Psoas muscle (tissue), 8 donors: ENCODE results near the gene ELMO1. TPM values are rescaled to one million over a fixed set of nuclear protein-coding genes. Genes with fewer than 3 reads are reported as not detected.

ENCODE experiments used
- ATAC-seq, 4 donors: fragments of 200-7000 bp; cut with Tn5 transposase; one replicate each; pipeline ENCODE4 v1.9.1; 2020; ENCODE audit warnings: moderate library complexity in 3 of 4, mild to moderate bottlenecking in 2 of 4
- DNase-seq, 2 donors: peaks; one replicate each; pipeline ENCODE4 v3.0.0-alpha.2; 2020
- H3K27ac ChIP-seq: fragments of 200-600 bp; one replicate; pipeline ENCODE4 v1.8.0; 2022
- H3K27me3 ChIP-seq, 3 donors: fragments of 200-600 bp in 1 of 3; one replicate each; pipeline versions ENCODE4 v1.6.1 to v1.8.0; 2013 to 2022; ENCODE audit warnings: low read length in 2 of 3, mild to moderate bottlenecking in 2 of 3, moderate library complexity in 1 of 3; ENCODE audit not compliant: insufficient read depth in 3 of 3
- H3K36me3 ChIP-seq, 2 donors: fragments of 200-600 bp in 1 of 2; one replicate each; pipeline versions ENCODE4 v1.6.1 to v1.8.0; 2013 to 2022; ENCODE audit warnings: low read depth in 1 of 2, mild to moderate bottlenecking in 1 of 2, moderate library complexity in 1 of 2; ENCODE audit not compliant: insufficient read depth in 1 of 2
- H3K4me1 ChIP-seq: fragments of 200-600 bp; one replicate; pipeline ENCODE4 v1.8.0; 2022
- H3K4me3 ChIP-seq: fragments of 200-600 bp; one replicate; pipeline ENCODE4 v1.8.0; 2022; ENCODE audit warnings: mild to moderate bottlenecking
- H3K9me3 ChIP-seq: fragments of 200-600 bp; one replicate; pipeline ENCODE4 v1.8.0; 2022
- WGBS, 3 donors: extraction: QIAGEN DNeasy Blood & Tissue Kit; methylation state at CpG; one replicate each; pipeline versions ENCODE4 v1.1.6 to v1.1.7; 2013; 5-methylcytosine and 5-hydroxymethylcytosine counted together
- intact Hi-C, 2 donors: fragments of 100-400 bp; cut with DNase I; formaldehyde crosslinking; loops; one replicate each; pipeline versions ENCODE4 v1.11.0 to v1.14.2; 2022
- polyA plus RNA-seq, 3 donors: library from polyadenylated mRNA; stranded (reverse); fragments of 200-250 nt; gene quantifications; one replicate each; pipeline ENCODE4 v1.2.3, GENCODE V29; 2013
- total RNA-seq, 4 donors: library from RNA; stranded (reverse); fragmentation: NEBNext Ultra II Directional in 2 of 4; extraction: Animal tissue kit (Norgen Biotek cat#: 25700) in 2 of 4; gene quantifications; one replicate each; pipeline versions ENCODE4 v1.2.1 to v1.2.4, GENCODE V29; 2021 to 2023
- TF ChIP-seq, protein P1 (sequence below): fragments of 200-600 bp; IDR thresholded peaks from one replicate; pipeline ENCODE4 v1.8.0; 2022; ENCODE audit warnings: antibody characterized with exemption
- donor health status: healthy with polysubstance abuse.
- donor health status: DM: no; HTN: no; CAD: no; lungs with moderate emphysema.
- donor health status: Bipolar disorder and iron deficiency.
- donor health status: healthy.
- donor health status: DM: yes; HTN: yes; CAD: no.
- donor health status: DM: no; HTN: no; CAD: no.
- donor health status: DM: no; HTN: no; CAD: no.
- donor health status: DM: yes; HTN: yes; CAD: no.

The ELMO1 gene
- total and polyA plus RNA-seq, 7 donors = 2.8 to 8.1 (median 6.9) TPM

DNA sequence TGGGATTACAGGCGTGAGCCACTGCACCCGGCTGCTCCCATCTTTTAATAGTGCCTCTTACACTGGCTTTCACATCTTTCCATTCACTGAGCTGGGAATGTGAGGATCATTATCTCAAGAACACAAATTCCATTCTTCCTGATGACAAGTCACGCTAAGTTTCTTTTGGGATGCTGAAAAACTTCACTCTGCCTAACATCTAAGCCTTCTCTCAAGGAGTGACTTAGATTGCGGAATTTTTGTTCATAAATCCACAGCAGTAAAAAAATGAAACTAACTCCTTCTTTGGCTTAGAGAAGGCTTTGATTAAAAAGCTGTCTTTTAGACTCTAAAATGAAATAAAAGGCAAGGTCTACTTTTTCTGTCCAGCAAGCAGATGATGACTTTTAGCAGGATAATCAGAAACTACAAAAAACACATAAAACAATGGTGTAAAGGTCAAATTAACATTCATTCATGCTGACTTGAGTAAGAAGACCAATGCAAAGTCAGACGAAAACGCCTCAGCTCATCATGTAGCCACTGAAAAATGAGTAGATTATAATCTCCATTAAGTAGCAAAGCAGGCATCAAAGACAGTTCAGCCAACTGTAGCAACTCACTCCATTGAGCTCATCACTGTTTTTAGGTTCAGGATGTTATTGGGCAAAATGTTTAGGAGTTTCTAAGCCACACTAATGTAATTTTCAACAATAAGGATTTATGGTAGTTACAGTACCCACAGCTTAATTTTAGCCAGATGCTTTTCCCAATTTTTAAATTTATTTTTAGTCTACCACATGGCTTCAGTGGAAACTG, 178.8 kb downstream of the ELMO1 start:
- TF ChIP-seq, protein P1, sequence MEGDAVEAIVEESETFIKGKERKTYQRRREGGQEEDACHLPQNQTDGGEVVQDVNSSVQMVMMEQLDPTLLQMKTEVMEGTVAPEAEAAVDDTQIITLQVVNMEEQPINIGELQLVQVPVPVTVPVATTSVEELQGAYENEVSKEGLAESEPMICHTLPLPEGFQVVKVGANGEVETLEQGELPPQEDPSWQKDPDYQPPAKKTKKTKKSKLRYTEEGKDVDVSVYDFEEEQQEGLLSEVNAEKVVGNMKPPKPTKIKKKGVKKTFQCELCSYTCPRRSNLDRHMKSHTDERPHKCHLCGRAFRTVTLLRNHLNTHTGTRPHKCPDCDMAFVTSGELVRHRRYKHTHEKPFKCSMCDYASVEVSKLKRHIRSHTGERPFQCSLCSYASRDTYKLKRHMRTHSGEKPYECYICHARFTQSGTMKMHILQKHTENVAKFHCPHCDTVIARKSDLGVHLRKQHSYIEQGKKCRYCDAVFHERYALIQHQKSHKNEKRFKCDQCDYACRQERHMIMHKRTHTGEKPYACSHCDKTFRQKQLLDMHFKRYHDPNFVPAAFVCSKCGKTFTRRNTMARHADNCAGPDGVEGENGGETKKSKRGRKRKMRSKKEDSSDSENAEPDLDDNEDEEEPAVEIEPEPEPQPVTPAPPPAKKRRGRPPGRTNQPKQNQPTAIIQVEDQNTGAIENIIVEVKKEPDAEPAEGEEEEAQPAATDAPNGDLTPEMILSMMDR = no peak
- ATAC-seq = no peak
- WGBS, 3 donors = 77 to 82% (median 78%) methylated on average over 6 of the region's 6 CpGs

DNA sequence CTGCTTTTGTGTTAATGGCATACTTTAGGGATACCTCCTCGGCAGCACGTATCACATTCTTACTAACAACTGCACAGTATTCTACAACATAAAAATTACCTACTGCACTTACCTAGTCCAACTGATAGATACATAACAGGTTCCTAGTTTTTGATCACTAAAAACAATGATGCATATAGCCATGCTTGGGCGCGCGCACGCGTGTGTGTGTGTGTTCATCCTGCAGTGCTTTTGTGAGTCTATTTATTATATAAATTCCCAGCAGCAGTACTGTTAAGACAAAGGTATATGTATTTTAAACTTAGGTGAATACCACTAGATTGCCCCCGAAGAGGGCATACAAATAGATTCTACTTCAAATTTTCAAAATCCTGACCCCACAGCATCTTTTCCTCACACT, 181.4 kb downstream of the ELMO1 start:
- Histone ChIP-seq H3K4me1 (no peaks in the 10 kb centered on the region), H3K9me3 (no peaks in the 10 kb centered on the region), H3K27me3 (no peaks in the 10 kb centered on the region), H3K36me3 (no peaks in the 10 kb centered on the region), H3K4me3 (no peak overlapping the region), H3K27ac (no peak overlapping the region)
- DNase-seq (no peak), ATAC-seq (no peak)
- intact Hi-C loops = no loop called here
- 96 to 98% (median 97%) methylated on average over 8 of the region's 8 CpGs for WGBS, 3 donors
- TF ChIP-seq, protein P1 = no peak

More for the DNA sequence above, 178.8 kb downstream of the ELMO1 start:
- Histone ChIP-seq H3K27ac (no peak overlapping the region), H3K9me3 (no peaks in the 10 kb centered on the region), H3K4me1 (no peaks in the 10 kb centered on the region), H3K4me3 (no peak overlapping the region), H3K27me3 (no peaks in the 10 kb centered on the region), H3K36me3 (no peaks in the 10 kb centered on the region)
- no peak for DNase-seq
- intact Hi-C loops = no loop called here

DNA sequence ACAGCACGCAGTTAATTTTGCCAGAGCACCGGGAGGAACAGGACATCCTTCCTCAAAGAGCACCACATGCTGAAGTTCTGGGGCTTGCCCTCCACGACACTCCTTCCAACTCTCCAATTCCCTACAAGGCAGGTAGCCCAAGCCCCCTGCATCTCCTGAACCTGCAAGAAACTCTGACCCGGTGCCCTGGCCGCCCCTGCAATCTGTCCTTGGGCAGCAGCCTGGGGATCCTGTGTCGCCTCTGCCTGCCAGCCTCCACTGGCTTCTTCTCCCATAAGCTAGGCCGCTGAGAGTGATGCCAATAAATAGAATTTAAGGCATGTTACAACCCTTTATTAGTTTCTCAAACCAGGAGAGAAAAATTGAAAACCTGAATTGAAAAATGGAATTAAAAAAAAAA, 182.8 kb downstream of the ELMO1 start:
- ATAC-seq (no peak), DNase-seq (no peak)
- intact Hi-C loops = no loop called here
- Histone ChIP-seq H3K36me3 (no peaks in the 10 kb centered on the region), H3K27me3 (no peaks in the 10 kb centered on the region), H3K4me1 (no peaks in the 10 kb centered on the region), H3K27ac (no peak overlapping the region), H3K9me3 (no peaks in the 10 kb centered on the region), H3K4me3 (no peak overlapping the region)
- 77 to 84% (median 78%) methylated on average over 7 of the region's 7 CpGs for WGBS, 3 donors
- TF ChIP-seq, protein P1 = no peak

DNA sequence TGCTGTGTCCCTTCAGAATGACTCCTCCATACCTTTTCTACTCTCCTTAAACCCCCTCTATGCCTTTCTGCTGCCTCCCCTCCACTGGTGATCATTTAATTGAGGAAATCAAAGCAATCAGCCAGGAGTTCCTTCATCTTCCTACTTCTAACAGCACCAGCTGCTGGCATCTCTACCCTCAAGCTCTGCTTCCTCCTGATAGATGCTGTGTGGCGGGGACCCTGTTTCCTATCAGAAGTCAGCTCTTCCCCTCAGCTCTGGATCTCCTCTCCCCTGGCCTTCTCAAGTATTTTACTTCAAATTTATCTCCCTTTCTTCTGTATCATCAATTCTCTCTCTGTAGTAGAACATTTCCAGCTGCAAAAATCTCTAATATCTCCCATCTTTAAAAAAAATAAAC, 183.7 kb downstream of the ELMO1 start:
- no peaks in the 10 kb centered on the region for H3K36me3 ChIP-seq
- intact Hi-C loops = no loop called here
- no peak for DNase-seq
- TF ChIP-seq, protein P1 = no peak
- no peaks in the 10 kb centered on the region for H3K27me3 ChIP-seq
- H3K9me3 ChIP-seq = no peaks in the 10 kb centered on the region
- no peak overlapping the region for H3K4me3 ChIP-seq
- 72 to 83% (median 83%) methylated on average over 1 of the region's 1 CpG for WGBS, 3 donors
- no peak for ATAC-seq
- no peaks in the 10 kb centered on the region for H3K4me1 ChIP-seq
- no peak overlapping the region for H3K27ac ChIP-seq

DNA sequence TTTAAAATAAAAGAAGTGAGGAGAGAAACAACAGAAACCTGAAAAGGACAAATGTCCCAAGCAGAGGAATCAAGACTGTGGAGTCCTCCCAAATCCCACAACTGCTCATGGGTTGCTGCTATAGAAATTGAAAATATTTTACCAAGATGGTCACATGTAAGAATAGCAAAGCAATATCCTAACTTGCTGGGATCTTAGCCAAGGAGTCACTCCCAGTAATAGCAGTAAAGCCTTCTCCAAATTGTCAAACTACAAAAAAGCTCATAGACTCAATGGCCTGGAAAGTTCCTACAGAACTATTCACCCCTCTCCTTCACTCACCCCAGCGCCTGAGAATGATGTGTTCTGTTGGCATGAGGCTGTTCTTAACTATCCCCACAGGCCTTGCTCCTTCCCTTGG, 186.5 kb downstream of the ELMO1 start:
- ATAC-seq (no peak), DNase-seq (no peak)
- Histone ChIP-seq H3K4me1 (no peaks in the 10 kb centered on the region), H3K4me3 (no peak overlapping the region), H3K27me3 (no peaks in the 10 kb centered on the region), H3K27ac (no peak overlapping the region), H3K9me3 (no peaks in the 10 kb centered on the region), H3K36me3 (no peaks in the 10 kb centered on the region)
- TF ChIP-seq, protein P1 = no peak
- intact Hi-C loops = no loop called here
- WGBS, 3 donors = 74 to 83% (median 79%) methylated on average over 1 of the region's 1 CpG
